Measurements from ENCODE around the gene DDX31.

DDX31 gene

GRCh38 chr9:132671620-132672412, 2.0 kb upstream of the DDX31 start:
- DNase-seq, result peak; percentile 40

GRCh38 chr9:132670457-132671391, 941 bp upstream of the DDX31 start, which contains the start of gene GTF3C4:
GTF3C4 (plus strand) TSS chr9:132670464; CDS start chr9:132670599, 135 bp downstream.
- peak; percentile 70 for DNase-seq

GRCh38 chr9:132669319-132669697, 475 bp downstream of the DDX31 start:
- DNase-seq, result peak; percentile 56

GRCh38 chr9:132663851-132664250, 5.9 kb downstream of the DDX31 start:
- no peak for DNase-seq

- no peak for DNase-seq
Measured at GRCh38 chr9:132663117-132663516, 6.7 kb downstream of the DDX31 start.

GRCh38 chr9:132662152-132662945, 7.4 kb downstream of the DDX31 start:
- no peak for DNase-seq

- DNase-seq, result no peak
Measured at GRCh38 chr9:132656299-132656698, 13.5 kb downstream of the DDX31 start.

GRCh38 chr9:132651259-132651658, 18.5 kb downstream of the DDX31 start:
- peak; percentile 61 for DNase-seq

- DNase-seq, result no peak
Measured at GRCh38 chr9:132648685-132649084, 21.1 kb downstream of the DDX31 start.

GRCh38 chr9:132648283-132648682, 21.5 kb downstream of the DDX31 start:
- DNase-seq, result no peak

GRCh38 chr9:132647806-132648205, 22.0 kb downstream of the DDX31 start:
- DNase-seq, result no peak

GRCh38 chr9:132647355-132647754, 22.4 kb downstream of the DDX31 start:
- DNase-seq, result no peak

- no peak for DNase-seq
Measured at GRCh38 chr9:132646726-132647125, 23.1 kb downstream of the DDX31 start.

- no peak for DNase-seq
Measured at GRCh38 chr9:132645711-132646110, 24.1 kb downstream of the DDX31 start.

- DNase-seq, result no peak
Measured at GRCh38 chr9:132645306-132645705, 24.5 kb downstream of the DDX31 start.

- peak; percentile 57 for DNase-seq
Measured at GRCh38 chr9:132644251-132644650, 25.5 kb downstream of the DDX31 start.

GRCh38 chr9:132641216-132641615, 28.6 kb downstream of the DDX31 start:
- DNase-seq, result no peak

GRCh38 chr9:132639322-132639721, 30.5 kb downstream of the DDX31 start:
- no peak for DNase-seq

- DNase-seq, result no peak
Measured at GRCh38 chr9:132638240-132638639, 31.5 kb downstream of the DDX31 start.

GRCh38 chr9:132637801-132638200, 32.0 kb downstream of the DDX31 start:
- DNase-seq, result no peak

GRCh38 chr9:132637351-132637750, 32.4 kb downstream of the DDX31 start:
- no peak for DNase-seq

GRCh38 chr9:132634327-132634726, 35.5 kb downstream of the DDX31 start:
- DNase-seq, result no peak

Data from hematopoietic multipotent progenitor cell treated with erythropoietin and hydrocortisone succinate and interleukin-3 and kit ligand, for 6 days (in vitro differentiated cells).